Neural progenitor cell (in vitro differentiated cells): ENCODE data around the gene NCOR1.

Experiments
- EZH2 ChIP-seq: fragments of 200-600 bp; sonication (generic); IDR thresholded peaks from 2 replicates; pipeline ENCODE4 v1.6.1; 2017; ENCODE audit warnings: antibody characterized with exemption, mild to moderate bottlenecking, moderate library complexity
- EZH2phosphoT487 ChIP-seq: fragments of 200-600 bp; sonication (generic); IDR thresholded peaks from 2 replicates; pipeline ENCODE4 v1.6.1; 2017; ENCODE audit warnings: antibody characterized with exemption
- TF ChIP-seq, protein P1 (sequence below): fragments of 200-600 bp; sonication (generic); IDR thresholded peaks from 2 replicates; pipeline ENCODE4 v1.5.1; 2017; ENCODE audit warnings: antibody characterized with exemption, mild to moderate bottlenecking

DNA sequence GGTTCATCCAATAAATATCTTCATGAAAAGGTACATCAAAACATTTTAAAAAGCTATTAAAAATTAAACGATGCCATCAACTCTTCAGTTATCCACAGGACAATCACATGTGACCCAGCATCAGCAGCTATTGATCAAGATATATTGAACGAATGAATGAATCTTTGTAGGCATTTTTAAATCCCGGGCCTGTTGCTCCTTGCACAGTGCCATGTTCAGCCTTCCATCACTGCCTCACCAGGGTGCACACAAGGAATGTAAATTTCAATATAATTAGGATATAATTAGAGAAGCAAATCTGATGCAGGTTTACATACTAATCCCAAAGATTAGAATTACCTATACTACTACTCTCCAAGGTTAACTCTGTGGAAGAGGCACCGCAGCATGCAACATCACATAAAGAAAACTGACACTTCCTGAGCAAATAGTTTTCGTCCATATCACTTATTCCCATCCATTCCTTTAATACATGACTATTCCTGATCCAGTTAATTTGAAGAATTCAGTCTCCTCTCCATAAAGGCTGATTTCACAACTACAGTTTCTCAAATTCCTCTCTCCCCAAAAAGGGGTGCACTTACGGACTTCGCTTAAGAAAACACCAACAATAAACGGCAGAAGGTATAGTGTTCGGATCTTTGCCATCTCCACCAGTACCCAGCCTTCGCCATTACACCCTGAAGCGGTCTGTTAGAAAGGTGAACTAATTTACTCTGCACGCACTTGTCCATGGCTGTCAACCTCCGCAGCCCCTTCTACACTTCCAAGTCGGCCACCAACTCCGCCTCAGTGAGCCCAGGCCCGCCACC, 938 bp downstream of the NCOR1 start:
- TF ChIP-seq, protein P1, sequence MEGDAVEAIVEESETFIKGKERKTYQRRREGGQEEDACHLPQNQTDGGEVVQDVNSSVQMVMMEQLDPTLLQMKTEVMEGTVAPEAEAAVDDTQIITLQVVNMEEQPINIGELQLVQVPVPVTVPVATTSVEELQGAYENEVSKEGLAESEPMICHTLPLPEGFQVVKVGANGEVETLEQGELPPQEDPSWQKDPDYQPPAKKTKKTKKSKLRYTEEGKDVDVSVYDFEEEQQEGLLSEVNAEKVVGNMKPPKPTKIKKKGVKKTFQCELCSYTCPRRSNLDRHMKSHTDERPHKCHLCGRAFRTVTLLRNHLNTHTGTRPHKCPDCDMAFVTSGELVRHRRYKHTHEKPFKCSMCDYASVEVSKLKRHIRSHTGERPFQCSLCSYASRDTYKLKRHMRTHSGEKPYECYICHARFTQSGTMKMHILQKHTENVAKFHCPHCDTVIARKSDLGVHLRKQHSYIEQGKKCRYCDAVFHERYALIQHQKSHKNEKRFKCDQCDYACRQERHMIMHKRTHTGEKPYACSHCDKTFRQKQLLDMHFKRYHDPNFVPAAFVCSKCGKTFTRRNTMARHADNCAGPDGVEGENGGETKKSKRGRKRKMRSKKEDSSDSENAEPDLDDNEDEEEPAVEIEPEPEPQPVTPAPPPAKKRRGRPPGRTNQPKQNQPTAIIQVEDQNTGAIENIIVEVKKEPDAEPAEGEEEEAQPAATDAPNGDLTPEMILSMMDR: no peak
- no peak for TF ChIP-seq EZH2
- TF ChIP-seq EZH2phosphoT487: no peak
